SK-N-SH (cell line): ENCODE measurements around the gene EPHB2. TPM values are rescaled to one million over a fixed set of nuclear protein-coding genes. Genes with fewer than 3 reads are reported as not detected.

ENCODE experiments used
- CTCF ChIA-PET: fragments of 300-600, 350-600 bp; formaldehyde crosslinking; extraction: SDS; loops from one replicate; lab custom pipeline; 2021; lab: Yijun Ruan, JAX
- POLR2A ChIA-PET: fragments of 350-600 bp; sonication (Branson Sonifier 250); formaldehyde crosslinking; extraction: SDS; loops from one replicate; lab custom pipeline; 2020; ENCODE audit warnings: antibody characterized with exemption, inconsistent platforms; lab: Yijun Ruan, JAX
- DNase-seq: peaks from one replicate; pipeline ENCODE4 v3.0.0; 2012
- H2AFZ ChIP-seq: fragments of 200-600 bp; sonication (generic); 2 replicates; pipeline ENCODE4 v1.8.1; 2016; ENCODE audit warnings: antibody characterized with exemption, mild to moderate bottlenecking, low read depth
- H3F3A ChIP-seq: fragments of 200-600 bp; sonication (generic); replicated peaks from 2 replicates; pipeline ENCODE3; 2016; ENCODE audit warnings: antibody characterized with exemption, mild to moderate bottlenecking; ENCODE audit not compliant: insufficient read depth
- H3K27ac ChIP-seq, 2 experiments: fragments of 200-500 bp in 1 of 2; fragments of 200-600 bp in 1 of 2; sonication (Bioruptor generic) in 1 of 2; sonication (generic), shearing (Covaris generic) in 1 of 2; 2 replicates each; pipeline versions ENCODE4 v1.5.1 to v1.6.1; 2014 to 2016; ENCODE audit warnings: low read depth in 2 of 2, inconsistent platforms in 1 of 2, low read length in 1 of 2, mild to moderate bottlenecking in 1 of 2, mixed read lengths in 1 of 2
- H3K27me3 ChIP-seq: fragments of 200-600 bp; sonication (generic), shearing (Covaris generic); 2 replicates; pipeline ENCODE4 v1.6.1; 2016; ENCODE audit warnings: mixed run types; ENCODE audit not compliant: insufficient read depth
- H3K36me3 ChIP-seq, 2 experiments: fragments of 200-500 bp in 1 of 2; fragments of 200-600 bp in 1 of 2; sonication (Bioruptor generic) in 1 of 2; sonication (generic) in 1 of 2; replicated peaks in 1 of 2; 2 replicates each; pipeline versions ENCODE3 to v1.5.1; 2014 to 2016; ENCODE audit warnings: low read length in 1 of 2, mild to moderate bottlenecking in 1 of 2; ENCODE audit not compliant: insufficient read depth in 2 of 2, control insufficient read depth in 1 of 2
- H3K4me1 ChIP-seq, 2 experiments: fragments of 200-500 bp in 1 of 2; fragments of 200-600 bp in 1 of 2; sonication (Bioruptor generic) in 1 of 2; sonication (generic), shearing (Covaris generic) in 1 of 2; 2 replicates each; pipeline versions ENCODE4 v1.5.1 to v1.6.1; 2014 to 2016; ENCODE audit warnings: low read depth in 1 of 2, low read length in 1 of 2, mixed run types in 1 of 2; ENCODE audit not compliant: insufficient read depth in 2 of 2, control insufficient read depth in 1 of 2
- H3K4me2 ChIP-seq: fragments of 200-600 bp; sonication (generic), shearing (Covaris generic); 2 replicates; pipeline ENCODE4 v1.6.1; 2017; ENCODE audit warnings: mixed run types
- H3K4me3 ChIP-seq, 2 experiments: fragments of 200-500 bp in 1 of 2; fragments of 200-600 bp in 1 of 2; sonication (Bioruptor generic) in 1 of 2; sonication (generic), shearing (Covaris generic) in 1 of 2; 2 replicates each; pipeline versions ENCODE4 v1.5.1 to v1.8.1; 2014 to 2016; ENCODE audit warnings: low read depth in 2 of 2, inconsistent platforms in 1 of 2, low read length in 1 of 2, mild to moderate bottlenecking in 1 of 2, mixed read lengths in 1 of 2, moderate library complexity in 1 of 2
- H3K79me2 ChIP-seq: fragments of 200-600 bp; sonication (generic); 2 replicates; pipeline ENCODE4 v1.8.1; 2017; ENCODE audit warnings: mild to moderate bottlenecking; ENCODE audit not compliant: insufficient read depth
- H3K9ac ChIP-seq: fragments of 200-600 bp; sonication (generic); 2 replicates; pipeline ENCODE4 v1.6.1; 2017; ENCODE audit warnings: mixed run types
- H3K9me2 ChIP-seq: fragments of 200-600 bp; sonication (generic); 2 replicates; pipeline ENCODE4 v1.6.1; 2017; ENCODE audit warnings: mixed run types
- H3K9me3 ChIP-seq: fragments of 200-600 bp; sonication (generic); 2 replicates; pipeline ENCODE4 v1.6.1; 2017; ENCODE audit warnings: mixed run types, mild to moderate bottlenecking, moderate library complexity
- H4K20me1 ChIP-seq: fragments of 200-600 bp; sonication (generic); 2 replicates; pipeline ENCODE4 v1.6.1; 2017; ENCODE audit warnings: mild to moderate bottlenecking, mixed run types; ENCODE audit not compliant: insufficient read depth
- GABPA ChIP-seq: IDR thresholded peaks from 2 replicates; pipeline ENCODE4 v1.4.0; 2012; ENCODE audit warnings: low read depth, mild to moderate bottlenecking
- NFIC ChIP-seq: IDR thresholded peaks from 2 replicates; pipeline ENCODE4 v1.4.0; 2012; ENCODE audit warnings: borderline replicate concordance
- RAD21 ChIP-seq: IDR thresholded peaks from 2 replicates; pipeline ENCODE4 v1.6.1; 2012; ENCODE audit warnings: mild to moderate bottlenecking, low read length
- SIN3A ChIP-seq: IDR thresholded peaks from 2 replicates; pipeline ENCODE4 v1.6.1; 2012; ENCODE audit warnings: low read depth, mild to moderate bottlenecking, low read length, moderate library complexity, borderline replicate concordance
- TCF12 ChIP-seq: IDR thresholded peaks from 2 replicates; pipeline ENCODE4 v1.4.0; 2012
- WGBS: methylation state at CpG from one replicate; pipeline ENCODE4 v1.1.6; 2017; ENCODE audit warnings: low lambda C conversion rate; 5-methylcytosine and 5-hydroxymethylcytosine counted together
- polyA plus RNA-seq, 3 experiments: library from polyadenylated mRNA; depleted of rRNA; stranded (reverse); fragments of >200 nt; gene quantifications; 2 replicates each; pipeline ENCODE4 v1.2.3, GENCODE V29; 2012
- TF ChIP-seq, protein P1 (sequence below): IDR thresholded peaks from 2 replicates; pipeline ENCODE4 v1.4.0; 2012; ENCODE audit warnings: low read depth, borderline replicate concordance
- TF ChIP-seq, protein P2 (sequence below): IDR thresholded peaks from 2 replicates; pipeline ENCODE4 v1.4.0; 2012; ENCODE audit warnings: low read depth, borderline replicate concordance
- TF ChIP-seq, protein P3 (sequence below): IDR thresholded peaks from 2 replicates; pipeline ENCODE4 v1.6.1; 2012; ENCODE audit warnings: mild to moderate bottlenecking, low read depth, low read length, moderate library complexity
- TF ChIP-seq, protein P4 (sequence below): fragments of 200-600 bp; sonication (generic); IDR thresholded peaks from 2 replicates; pipeline ENCODE4 v1.6.1; 2017; ENCODE audit warnings: antibody characterized with exemption, mild to moderate bottlenecking, moderate library complexity

The EPHB2 gene
- polyA plus RNA-seq, 1 of the 3 experiments (the other 2 are of a cell fraction), result 25.2 TPM

DNA sequence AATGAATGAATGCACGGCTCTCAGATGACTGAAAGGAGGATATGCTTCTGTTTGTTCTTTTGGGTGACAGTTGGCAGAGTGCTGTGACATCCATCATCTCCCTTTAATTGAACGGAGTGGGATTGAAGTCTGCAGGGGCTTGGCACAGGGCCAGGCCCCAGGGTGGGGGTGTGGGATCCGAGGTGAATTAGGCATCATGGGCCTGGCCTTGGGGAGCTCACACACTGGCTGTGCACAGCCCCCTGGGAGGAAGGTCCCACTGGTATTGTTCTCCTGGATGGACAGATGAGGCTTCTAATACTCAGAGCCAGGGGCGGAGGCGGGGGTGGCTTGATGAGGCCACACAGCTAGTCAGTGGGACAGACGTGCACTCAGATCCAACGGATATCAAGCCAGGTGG, 19.3 kb downstream of the EPHB2 start (continued):
- TF ChIP-seq, protein P1, sequence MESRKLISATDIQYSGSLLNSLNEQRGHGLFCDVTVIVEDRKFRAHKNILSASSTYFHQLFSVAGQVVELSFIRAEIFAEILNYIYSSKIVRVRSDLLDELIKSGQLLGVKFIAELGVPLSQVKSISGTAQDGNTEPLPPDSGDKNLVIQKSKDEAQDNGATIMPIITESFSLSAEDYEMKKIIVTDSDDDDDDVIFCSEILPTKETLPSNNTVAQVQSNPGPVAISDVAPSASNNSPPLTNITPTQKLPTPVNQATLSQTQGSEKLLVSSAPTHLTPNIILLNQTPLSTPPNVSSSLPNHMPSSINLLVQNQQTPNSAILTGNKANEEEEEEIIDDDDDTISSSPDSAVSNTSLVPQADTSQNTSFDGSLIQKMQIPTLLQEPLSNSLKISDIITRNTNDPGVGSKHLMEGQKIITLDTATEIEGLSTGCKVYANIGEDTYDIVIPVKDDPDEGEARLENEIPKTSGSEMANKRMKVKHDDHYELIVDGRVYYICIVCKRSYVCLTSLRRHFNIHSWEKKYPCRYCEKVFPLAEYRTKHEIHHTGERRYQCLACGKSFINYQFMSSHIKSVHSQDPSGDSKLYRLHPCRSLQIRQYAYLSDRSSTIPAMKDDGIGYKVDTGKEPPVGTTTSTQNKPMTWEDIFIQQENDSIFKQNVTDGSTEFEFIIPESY, result no peak
- TF ChIP-seq GABPA, result no peak
- no peak for TF ChIP-seq SIN3A
- TF ChIP-seq, protein P2, sequence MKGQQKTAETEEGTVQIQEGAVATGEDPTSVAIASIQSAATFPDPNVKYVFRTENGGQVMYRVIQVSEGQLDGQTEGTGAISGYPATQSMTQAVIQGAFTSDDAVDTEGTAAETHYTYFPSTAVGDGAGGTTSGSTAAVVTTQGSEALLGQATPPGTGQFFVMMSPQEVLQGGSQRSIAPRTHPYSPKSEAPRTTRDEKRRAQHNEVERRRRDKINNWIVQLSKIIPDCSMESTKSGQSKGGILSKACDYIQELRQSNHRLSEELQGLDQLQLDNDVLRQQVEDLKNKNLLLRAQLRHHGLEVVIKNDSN, result no peak
- no peak for TF ChIP-seq NFIC
- no peak for TF ChIP-seq RAD21
- TF ChIP-seq, protein P3, sequence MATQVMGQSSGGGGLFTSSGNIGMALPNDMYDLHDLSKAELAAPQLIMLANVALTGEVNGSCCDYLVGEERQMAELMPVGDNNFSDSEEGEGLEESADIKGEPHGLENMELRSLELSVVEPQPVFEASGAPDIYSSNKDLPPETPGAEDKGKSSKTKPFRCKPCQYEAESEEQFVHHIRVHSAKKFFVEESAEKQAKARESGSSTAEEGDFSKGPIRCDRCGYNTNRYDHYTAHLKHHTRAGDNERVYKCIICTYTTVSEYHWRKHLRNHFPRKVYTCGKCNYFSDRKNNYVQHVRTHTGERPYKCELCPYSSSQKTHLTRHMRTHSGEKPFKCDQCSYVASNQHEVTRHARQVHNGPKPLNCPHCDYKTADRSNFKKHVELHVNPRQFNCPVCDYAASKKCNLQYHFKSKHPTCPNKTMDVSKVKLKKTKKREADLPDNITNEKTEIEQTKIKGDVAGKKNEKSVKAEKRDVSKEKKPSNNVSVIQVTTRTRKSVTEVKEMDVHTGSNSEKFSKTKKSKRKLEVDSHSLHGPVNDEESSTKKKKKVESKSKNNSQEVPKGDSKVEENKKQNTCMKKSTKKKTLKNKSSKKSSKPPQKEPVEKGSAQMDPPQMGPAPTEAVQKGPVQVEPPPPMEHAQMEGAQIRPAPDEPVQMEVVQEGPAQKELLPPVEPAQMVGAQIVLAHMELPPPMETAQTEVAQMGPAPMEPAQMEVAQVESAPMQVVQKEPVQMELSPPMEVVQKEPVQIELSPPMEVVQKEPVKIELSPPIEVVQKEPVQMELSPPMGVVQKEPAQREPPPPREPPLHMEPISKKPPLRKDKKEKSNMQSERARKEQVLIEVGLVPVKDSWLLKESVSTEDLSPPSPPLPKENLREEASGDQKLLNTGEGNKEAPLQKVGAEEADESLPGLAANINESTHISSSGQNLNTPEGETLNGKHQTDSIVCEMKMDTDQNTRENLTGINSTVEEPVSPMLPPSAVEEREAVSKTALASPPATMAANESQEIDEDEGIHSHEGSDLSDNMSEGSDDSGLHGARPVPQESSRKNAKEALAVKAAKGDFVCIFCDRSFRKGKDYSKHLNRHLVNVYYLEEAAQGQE, result no peak

DNA sequence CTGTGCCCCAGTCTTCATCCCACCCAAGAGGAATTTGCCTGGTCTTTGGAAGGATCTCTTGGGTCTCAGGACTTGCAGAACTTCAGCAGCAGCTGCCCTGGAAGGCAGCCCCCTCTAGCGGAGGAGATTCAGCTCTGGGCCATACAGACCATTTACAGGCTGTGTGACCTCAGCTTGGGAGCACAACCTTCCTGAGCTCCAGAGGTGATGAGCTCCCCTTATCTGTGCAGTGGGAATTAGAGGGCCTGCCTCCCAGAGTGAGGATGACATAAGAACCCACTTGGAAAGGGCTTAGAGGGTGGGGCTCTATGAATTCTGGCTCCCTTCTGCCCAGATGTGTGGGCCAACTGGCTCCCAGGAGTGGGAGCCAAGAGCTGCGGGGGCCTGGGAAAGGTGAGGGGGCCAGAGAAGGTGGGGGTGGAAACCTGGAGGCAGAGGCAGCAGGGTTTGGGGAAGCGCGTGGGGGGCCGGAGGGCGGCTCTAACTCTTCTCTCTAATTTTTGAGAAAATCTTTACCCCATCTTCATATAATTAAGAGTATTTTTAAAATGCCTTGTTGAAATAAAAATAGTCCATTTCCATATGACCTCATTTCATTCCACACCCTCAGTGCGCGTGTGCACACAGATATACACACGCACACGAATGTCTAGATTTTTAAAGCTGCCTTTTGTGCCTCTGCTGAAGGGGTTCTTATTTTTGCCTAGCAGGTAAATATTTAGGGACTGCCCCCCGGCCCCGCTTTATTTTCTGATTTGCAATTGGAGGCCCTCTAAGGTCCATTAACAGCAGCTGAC, 21.5 kb downstream of the EPHB2 start:
- 95% methylated on average over 11 of the region's 12 CpGs for WGBS
- no peak for TF ChIP-seq TCF12
- TF ChIP-seq, protein P4, sequence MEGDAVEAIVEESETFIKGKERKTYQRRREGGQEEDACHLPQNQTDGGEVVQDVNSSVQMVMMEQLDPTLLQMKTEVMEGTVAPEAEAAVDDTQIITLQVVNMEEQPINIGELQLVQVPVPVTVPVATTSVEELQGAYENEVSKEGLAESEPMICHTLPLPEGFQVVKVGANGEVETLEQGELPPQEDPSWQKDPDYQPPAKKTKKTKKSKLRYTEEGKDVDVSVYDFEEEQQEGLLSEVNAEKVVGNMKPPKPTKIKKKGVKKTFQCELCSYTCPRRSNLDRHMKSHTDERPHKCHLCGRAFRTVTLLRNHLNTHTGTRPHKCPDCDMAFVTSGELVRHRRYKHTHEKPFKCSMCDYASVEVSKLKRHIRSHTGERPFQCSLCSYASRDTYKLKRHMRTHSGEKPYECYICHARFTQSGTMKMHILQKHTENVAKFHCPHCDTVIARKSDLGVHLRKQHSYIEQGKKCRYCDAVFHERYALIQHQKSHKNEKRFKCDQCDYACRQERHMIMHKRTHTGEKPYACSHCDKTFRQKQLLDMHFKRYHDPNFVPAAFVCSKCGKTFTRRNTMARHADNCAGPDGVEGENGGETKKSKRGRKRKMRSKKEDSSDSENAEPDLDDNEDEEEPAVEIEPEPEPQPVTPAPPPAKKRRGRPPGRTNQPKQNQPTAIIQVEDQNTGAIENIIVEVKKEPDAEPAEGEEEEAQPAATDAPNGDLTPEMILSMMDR, result 0 out of 2 replicates have a peak, but pooled peaks have one; percentile 11
- H3K9me2 ChIP-seq, result no peaks in the 10 kb centered on the region
- peaks cover 77% of the 10 kb centered on the region for H3K79me2 ChIP-seq
- POLR2A ChIA-PET, result interaction anchor here (0.6 kb wide), 1 partner anchor 10 kb away, joined by 4 read pairs; no protein-coding TSS in a partner anchor
- CTCF ChIA-PET, result interaction anchor here (0.6 to 1.4 kb wide), 3 partner anchors 13 to 130 kb away, joined by 3 read pairs; no protein-coding TSS in a partner anchor
- no peak for DNase-seq
- H3K9ac ChIP-seq, result no peak overlapping the region
- no peak overlapping the region for H3K4me2 ChIP-seq
- no peaks in the 10 kb centered on the region for H3K27me3 ChIP-seq
- no peak overlapping the region for H2AFZ ChIP-seq
- H3K4me1 ChIP-seq, result peaks cover 0 to 4% of the 10 kb centered on the region in 2 experiments; a peak in 1 of 4 replicates
- H3K9me3 ChIP-seq, result no peaks in the 10 kb centered on the region
- H3F3A ChIP-seq, result peaks cover 6% of the 10 kb centered on the region
- H3K4me3 ChIP-seq, result no peak overlapping the region; a peak in 1 of 4 replicates
- no peak overlapping the region for H3K27ac ChIP-seq
- H3K36me3 ChIP-seq, result peaks cover 0 to 1% of the 10 kb centered on the region in 2 experiments
- H4K20me1 ChIP-seq, result peaks cover 20% of the 10 kb centered on the region
